ENCODE data around the gene PTPN4.

PTPN4 gene

DNA sequence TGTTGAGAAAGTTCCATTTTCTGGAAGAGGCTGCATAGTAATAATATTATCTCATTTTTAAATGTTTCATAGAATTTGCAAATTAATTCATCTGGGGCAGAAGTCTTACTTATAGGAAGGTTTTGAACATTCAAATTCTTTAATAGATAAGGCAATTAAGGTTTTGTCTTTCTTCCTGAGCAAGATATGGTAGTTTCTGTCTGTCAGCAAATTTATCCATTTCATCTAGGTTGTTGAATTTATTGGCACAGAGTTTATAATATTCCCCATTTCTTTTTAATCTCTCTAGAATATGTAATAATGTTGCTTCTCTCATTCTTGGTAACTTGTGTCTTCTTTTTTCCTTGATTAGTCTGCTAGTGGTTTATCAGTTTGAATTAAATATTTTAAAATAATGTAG, 163.0 kb downstream of the PTPN4 start:
- H3K9me3 ChIP-seq (ENCODE audit: control insufficient read depth, low read length) = no peaks in the 10 kb centered on the region
- no peak overlapping the region for H3K4me3 ChIP-seq (ENCODE audit: insufficient read depth, low read depth, low read length, poor library complexity, severe bottlenecking)
- H3K36me3 ChIP-seq (ENCODE audit: control insufficient read depth, insufficient read depth, low read length) = no peaks in the 10 kb centered on the region
- H3K4me1 ChIP-seq (ENCODE audit: control insufficient read depth, insufficient read depth, low read length, poor library complexity, severe bottlenecking) = peaks cover 10% of the 10 kb centered on the region
- DNase-seq = no peak
- H3K27ac ChIP-seq (ENCODE audit: insufficient read depth, low read length, poor library complexity, severe bottlenecking) = no peak overlapping the region
- no peaks in the 10 kb centered on the region for H3K27me3 ChIP-seq (replicated peaks; ENCODE audit: control insufficient read depth, insufficient read depth, low read length, poor library complexity, severe bottlenecking)

- Histone ChIP-seq H3K36me3 (ENCODE audit: control insufficient read depth, insufficient read depth, low read length) (no peaks in the 10 kb centered on the region), H3K27me3 (replicated peaks; ENCODE audit: control insufficient read depth, insufficient read depth, low read length, poor library complexity, severe bottlenecking) (no peaks in the 10 kb centered on the region), H3K4me1 (ENCODE audit: control insufficient read depth, insufficient read depth, low read length, poor library complexity, severe bottlenecking) (peaks cover 23% of the 10 kb centered on the region), H3K9me3 (ENCODE audit: control insufficient read depth, low read length) (no peaks in the 10 kb centered on the region), H3K27ac (ENCODE audit: insufficient read depth, low read length, poor library complexity, severe bottlenecking) (peak overlapping the region; percentile 49), H3K4me3 (ENCODE audit: insufficient read depth, low read depth, low read length, poor library complexity, severe bottlenecking) (peak overlapping the region; percentile 50)
- peak in 2 of 3 donors; percentile 0 to 4 for DNase-seq
These were observed 169.8 kb downstream of the PTPN4 start for GRCh38 chr2:119929537-119929936.

DNA sequence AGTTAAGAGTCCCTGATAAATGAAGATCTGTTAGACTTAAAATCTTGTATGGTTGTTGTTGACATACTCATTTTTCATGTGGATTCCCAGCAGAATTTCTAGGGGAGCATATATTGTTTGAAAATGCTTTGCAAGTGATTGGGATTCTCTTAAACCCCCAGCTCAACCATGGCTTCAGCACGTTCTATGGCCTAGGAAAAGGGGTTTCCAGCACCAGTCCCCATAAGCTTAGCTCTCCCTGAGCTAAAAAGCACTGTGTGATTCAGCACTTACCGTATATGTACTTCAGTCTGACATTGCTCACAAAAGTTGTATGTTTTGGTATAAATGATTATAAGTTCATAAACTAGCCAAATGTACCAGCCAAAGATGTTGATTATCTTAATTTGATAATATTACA, 173.1 kb downstream of the PTPN4 start:
- Histone ChIP-seq H3K36me3 (ENCODE audit: control insufficient read depth, insufficient read depth, low read length) (peaks cover 28% of the 10 kb centered on the region), H3K9me3 (ENCODE audit: control insufficient read depth, low read length) (no peaks in the 10 kb centered on the region), H3K4me3 (ENCODE audit: insufficient read depth, low read depth, low read length, poor library complexity, severe bottlenecking) (peak overlapping the region; percentile 7), H3K4me1 (ENCODE audit: control insufficient read depth, insufficient read depth, low read length, poor library complexity, severe bottlenecking) (peaks cover 14% of the 10 kb centered on the region), H3K27me3 (replicated peaks; ENCODE audit: control insufficient read depth, insufficient read depth, low read length, poor library complexity, severe bottlenecking) (no peaks in the 10 kb centered on the region), H3K27ac (ENCODE audit: insufficient read depth, low read length, poor library complexity, severe bottlenecking) (no peak overlapping the region)
- no peak for DNase-seq

DNA sequence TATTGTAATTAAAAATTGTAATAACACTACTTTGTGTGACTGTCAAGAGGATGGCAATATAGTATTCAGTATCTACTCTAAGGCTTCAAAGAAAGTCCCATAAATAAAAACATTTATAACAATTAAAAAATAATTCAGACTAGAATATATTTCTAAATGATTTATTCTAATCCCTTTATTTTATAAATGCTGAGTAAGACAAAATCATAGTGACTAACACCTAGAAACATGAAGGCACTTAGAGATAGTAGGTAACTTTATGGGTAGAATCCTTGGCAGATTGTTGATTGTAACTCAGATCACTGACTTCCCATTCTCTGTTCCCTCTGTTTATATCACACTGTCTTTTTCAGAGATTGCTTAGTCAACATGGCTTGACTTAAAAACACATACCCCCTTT, 174.6 kb downstream of the PTPN4 start:
- Histone ChIP-seq H3K36me3 (ENCODE audit: control insufficient read depth, insufficient read depth, low read length) (peaks cover 36% of the 10 kb centered on the region), H3K27me3 (replicated peaks; ENCODE audit: control insufficient read depth, insufficient read depth, low read length, poor library complexity, severe bottlenecking) (no peaks in the 10 kb centered on the region), H3K27ac (ENCODE audit: insufficient read depth, low read length, poor library complexity, severe bottlenecking) (no peak overlapping the region), H3K4me3 (ENCODE audit: insufficient read depth, low read depth, low read length, poor library complexity, severe bottlenecking) (no peak overlapping the region), H3K4me1 (ENCODE audit: control insufficient read depth, insufficient read depth, low read length, poor library complexity, severe bottlenecking) (peaks cover 14% of the 10 kb centered on the region), H3K9me3 (ENCODE audit: control insufficient read depth, low read length) (no peaks in the 10 kb centered on the region)
- DNase-seq = no peak

DNA sequence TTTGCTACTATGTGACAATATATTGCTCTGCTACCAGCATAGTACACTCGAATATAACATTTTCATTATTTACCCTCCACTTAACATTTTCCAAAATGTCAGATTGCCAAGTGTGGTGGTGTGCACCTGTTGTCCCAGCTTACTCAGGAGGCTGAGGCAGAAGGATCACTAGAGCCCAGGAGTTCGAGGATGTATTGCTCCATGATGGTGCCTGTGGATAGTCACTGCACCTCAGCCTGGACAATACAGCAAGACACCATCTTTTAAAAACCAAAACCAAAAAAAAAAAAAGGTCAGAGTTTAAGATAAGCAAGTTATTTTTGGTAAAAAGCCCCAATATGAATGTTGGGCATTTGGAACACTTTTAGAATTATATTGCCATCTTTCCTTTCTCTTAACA, 178.0 kb downstream of the PTPN4 start:
- H3K4me1 ChIP-seq (ENCODE audit: control insufficient read depth, insufficient read depth, low read length, poor library complexity, severe bottlenecking) = peaks cover 8% of the 10 kb centered on the region
- no peak overlapping the region for H3K4me3 ChIP-seq (ENCODE audit: insufficient read depth, low read depth, low read length, poor library complexity, severe bottlenecking)
- H3K27me3 ChIP-seq (replicated peaks; ENCODE audit: control insufficient read depth, insufficient read depth, low read length, poor library complexity, severe bottlenecking) = no peaks in the 10 kb centered on the region
- H3K27ac ChIP-seq (ENCODE audit: insufficient read depth, low read length, poor library complexity, severe bottlenecking) = no peak overlapping the region
- H3K9me3 ChIP-seq (ENCODE audit: control insufficient read depth, low read length) = no peaks in the 10 kb centered on the region
- DNase-seq = no peak
- peaks cover 49% of the 10 kb centered on the region for H3K36me3 ChIP-seq (ENCODE audit: control insufficient read depth, insufficient read depth, low read length)

- no peaks in the 10 kb centered on the region for H3K9me3 ChIP-seq (ENCODE audit: control insufficient read depth, low read length)
- H3K36me3 ChIP-seq (ENCODE audit: control insufficient read depth, insufficient read depth, low read length) = peaks cover 59% of the 10 kb centered on the region
- H3K27ac ChIP-seq (ENCODE audit: insufficient read depth, low read length, poor library complexity, severe bottlenecking) = no peak overlapping the region
- H3K4me3 ChIP-seq (ENCODE audit: insufficient read depth, low read depth, low read length, poor library complexity, severe bottlenecking) = no peak overlapping the region
- DNase-seq = no peak
- H3K27me3 ChIP-seq (replicated peaks; ENCODE audit: control insufficient read depth, insufficient read depth, low read length, poor library complexity, severe bottlenecking) = no peaks in the 10 kb centered on the region
- H3K4me1 ChIP-seq (ENCODE audit: control insufficient read depth, insufficient read depth, low read length, poor library complexity, severe bottlenecking) = no peaks in the 10 kb centered on the region
These were observed 180.2 kb downstream of the PTPN4 start for GRCh38 chr2:119939915-119940314.

- H3K4me3 ChIP-seq (ENCODE audit: insufficient read depth, low read depth, low read length, poor library complexity, severe bottlenecking) = no peak overlapping the region
- peaks cover 58% of the 10 kb centered on the region for H3K36me3 ChIP-seq (ENCODE audit: control insufficient read depth, insufficient read depth, low read length)
- H3K4me1 ChIP-seq (ENCODE audit: control insufficient read depth, insufficient read depth, low read length, poor library complexity, severe bottlenecking) = no peaks in the 10 kb centered on the region
- H3K27ac ChIP-seq (ENCODE audit: insufficient read depth, low read length, poor library complexity, severe bottlenecking) = no peak overlapping the region
- H3K9me3 ChIP-seq (ENCODE audit: control insufficient read depth, low read length) = no peaks in the 10 kb centered on the region
- H3K27me3 ChIP-seq (replicated peaks; ENCODE audit: control insufficient read depth, insufficient read depth, low read length, poor library complexity, severe bottlenecking) = no peaks in the 10 kb centered on the region
- DNase-seq = no peak
These were observed 181.1 kb downstream of the PTPN4 start for GRCh38 chr2:119940856-119941255.

DNA sequence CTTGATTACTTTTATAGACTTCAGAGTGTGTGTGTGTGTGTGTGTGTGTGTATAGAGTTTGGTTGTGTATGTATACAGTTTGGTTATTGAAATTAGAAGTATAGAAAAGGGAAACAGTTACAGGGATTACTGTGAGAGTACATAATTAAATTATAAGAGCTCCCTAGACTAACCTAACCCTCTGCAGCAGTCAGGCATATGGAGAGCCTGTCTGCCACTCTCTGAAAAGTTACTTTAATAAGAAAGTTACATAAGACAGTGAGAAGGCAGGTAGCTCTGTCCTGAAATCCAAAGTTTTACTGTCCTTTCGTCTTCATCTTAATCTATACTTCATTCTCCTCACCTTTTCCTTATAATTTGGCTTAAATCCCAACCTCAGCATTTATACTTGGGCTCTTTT, 181.7 kb downstream of the PTPN4 start:
- Histone ChIP-seq H3K9me3 (ENCODE audit: control insufficient read depth, low read length) (no peaks in the 10 kb centered on the region), H3K27ac (ENCODE audit: insufficient read depth, low read length, poor library complexity, severe bottlenecking) (no peak overlapping the region)

DNA sequence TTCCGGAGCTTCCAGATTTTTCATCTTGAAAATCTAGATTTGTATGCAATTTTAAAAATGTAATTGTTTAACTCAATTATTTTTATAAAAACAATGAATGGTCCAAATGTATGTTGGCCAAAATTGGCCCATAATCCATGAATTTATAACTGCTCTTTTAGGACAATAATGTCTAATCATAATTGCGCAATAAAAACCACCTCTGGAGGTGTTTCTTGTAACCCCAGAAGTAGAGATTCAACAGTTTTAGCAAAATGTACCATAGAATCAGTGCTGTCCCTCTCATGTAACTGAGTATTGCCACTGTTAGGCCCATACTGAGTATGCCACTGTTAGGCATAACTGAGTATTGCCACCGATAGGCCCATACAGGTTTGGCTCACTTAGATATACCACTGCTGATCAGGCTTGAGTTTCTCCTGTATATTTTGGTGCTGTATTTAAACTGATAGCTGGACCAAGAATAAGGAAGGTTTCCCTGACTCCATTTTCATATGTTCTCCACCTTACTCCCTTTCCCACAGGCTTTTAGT, 182.3 kb downstream of the PTPN4 start:
- H3K27ac ChIP-seq (ENCODE audit: insufficient read depth, low read length, poor library complexity, severe bottlenecking) = no peak overlapping the region
- no peaks in the 10 kb centered on the region for H3K4me1 ChIP-seq (ENCODE audit: control insufficient read depth, insufficient read depth, low read length, poor library complexity, severe bottlenecking)
- peaks cover 58% of the 10 kb centered on the region for H3K36me3 ChIP-seq (ENCODE audit: control insufficient read depth, insufficient read depth, low read length)
- no peaks in the 10 kb centered on the region for H3K27me3 ChIP-seq (replicated peaks; ENCODE audit: control insufficient read depth, insufficient read depth, low read length, poor library complexity, severe bottlenecking)
- no peak for DNase-seq
- H3K9me3 ChIP-seq (ENCODE audit: control insufficient read depth, low read length) = no peaks in the 10 kb centered on the region
- H3K4me3 ChIP-seq (ENCODE audit: insufficient read depth, low read depth, low read length, poor library complexity, severe bottlenecking) = no peak overlapping the region

More for the DNA sequence above, 181.7 kb downstream of the PTPN4 start:
- Histone ChIP-seq H3K27me3 (replicated peaks; ENCODE audit: control insufficient read depth, insufficient read depth, low read length, poor library complexity, severe bottlenecking) (no peaks in the 10 kb centered on the region), H3K36me3 (ENCODE audit: control insufficient read depth, insufficient read depth, low read length) (peaks cover 60% of the 10 kb centered on the region), H3K4me1 (ENCODE audit: control insufficient read depth, insufficient read depth, low read length, poor library complexity, severe bottlenecking) (no peaks in the 10 kb centered on the region), H3K4me3 (ENCODE audit: insufficient read depth, low read depth, low read length, poor library complexity, severe bottlenecking) (no peak overlapping the region)
- DNase-seq = no peak

GRCh38 chr2:119943058-119943457, 183.3 kb downstream of the PTPN4 start:
- Histone ChIP-seq H3K4me3 (ENCODE audit: insufficient read depth, low read depth, low read length, poor library complexity, severe bottlenecking) (no peak overlapping the region), H3K36me3 (ENCODE audit: control insufficient read depth, insufficient read depth, low read length) (peaks cover 55% of the 10 kb centered on the region), H3K4me1 (ENCODE audit: control insufficient read depth, insufficient read depth, low read length, poor library complexity, severe bottlenecking) (no peaks in the 10 kb centered on the region), H3K9me3 (ENCODE audit: control insufficient read depth, low read length) (no peaks in the 10 kb centered on the region), H3K27ac (ENCODE audit: insufficient read depth, low read length, poor library complexity, severe bottlenecking) (no peak overlapping the region), H3K27me3 (replicated peaks; ENCODE audit: control insufficient read depth, insufficient read depth, low read length, poor library complexity, severe bottlenecking) (no peaks in the 10 kb centered on the region)
- DNase-seq = no peak
